ENCODE data around the gene TINAGL1. TPM values are rescaled to one million over a fixed set of nuclear protein-coding genes. Genes with fewer than 3 reads are reported as not detected.
"Not testable (repeated sequence)": the region's sequence is repeated elsewhere in the genome, so short reads cannot be mapped to it uniquely, and the experiment has no call there.

TINAGL1 gene
- total RNA-seq, 1 donor from 2014 or later, result 27.2 TPM

DNA sequence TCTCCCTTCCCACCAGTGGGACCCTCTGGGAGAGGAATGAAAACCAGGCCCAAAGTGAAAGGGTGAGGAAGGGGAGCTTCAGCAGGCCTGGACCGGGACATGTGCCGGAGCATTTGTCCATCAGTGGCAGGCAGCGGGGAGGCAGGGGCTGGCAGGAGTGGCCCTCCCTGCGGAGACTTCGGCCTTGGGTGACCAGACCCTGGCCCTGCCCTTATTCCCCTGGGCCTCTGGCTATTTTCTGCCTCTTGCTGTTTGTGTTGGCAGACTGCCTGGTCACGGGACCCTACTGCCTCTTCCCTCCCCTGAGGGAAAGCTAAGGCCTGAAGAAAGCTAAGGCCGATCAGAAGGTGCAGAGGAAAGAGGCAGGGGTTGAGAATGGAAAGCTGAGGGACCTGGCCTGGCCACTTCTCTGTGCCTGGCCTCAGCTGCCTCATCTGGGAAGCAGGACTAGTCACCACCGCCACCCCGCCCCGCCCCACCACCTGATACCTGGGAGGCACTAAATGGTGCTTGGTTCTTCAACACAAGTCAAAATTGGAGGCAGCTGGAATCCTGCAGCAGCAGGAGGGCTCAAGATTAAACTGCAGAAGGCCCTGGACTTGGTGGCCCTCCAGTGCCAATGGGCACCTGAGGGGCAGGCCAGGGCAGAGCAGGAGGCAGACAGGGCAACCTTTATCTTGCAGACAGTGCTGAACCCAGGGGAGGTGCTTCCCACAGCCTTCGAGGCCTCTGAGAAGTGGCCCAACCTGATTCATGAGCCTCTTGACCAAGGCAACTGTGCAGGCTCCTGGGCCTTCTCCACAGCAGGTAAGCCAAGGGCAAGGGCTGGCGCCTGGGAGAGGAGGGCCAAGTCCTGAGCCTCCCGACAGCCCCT, 7.9 kb downstream of the TINAGL1 start:
- Mint-ChIP-seq H3K27me3 (peaks cover 9% of the 10 kb centered on the region), H3K9me3 (no peaks in the 10 kb centered on the region), H3K36me3 (no peaks in the 10 kb centered on the region), H3K4me1 (ENCODE audit: unreplicated experiment) (peaks cover 21% of the 10 kb centered on the region), H3K27ac (peak overlapping the region; percentile 31), H3K4me3 (no peak overlapping the region)
- TF ChIP-seq, protein P1, sequence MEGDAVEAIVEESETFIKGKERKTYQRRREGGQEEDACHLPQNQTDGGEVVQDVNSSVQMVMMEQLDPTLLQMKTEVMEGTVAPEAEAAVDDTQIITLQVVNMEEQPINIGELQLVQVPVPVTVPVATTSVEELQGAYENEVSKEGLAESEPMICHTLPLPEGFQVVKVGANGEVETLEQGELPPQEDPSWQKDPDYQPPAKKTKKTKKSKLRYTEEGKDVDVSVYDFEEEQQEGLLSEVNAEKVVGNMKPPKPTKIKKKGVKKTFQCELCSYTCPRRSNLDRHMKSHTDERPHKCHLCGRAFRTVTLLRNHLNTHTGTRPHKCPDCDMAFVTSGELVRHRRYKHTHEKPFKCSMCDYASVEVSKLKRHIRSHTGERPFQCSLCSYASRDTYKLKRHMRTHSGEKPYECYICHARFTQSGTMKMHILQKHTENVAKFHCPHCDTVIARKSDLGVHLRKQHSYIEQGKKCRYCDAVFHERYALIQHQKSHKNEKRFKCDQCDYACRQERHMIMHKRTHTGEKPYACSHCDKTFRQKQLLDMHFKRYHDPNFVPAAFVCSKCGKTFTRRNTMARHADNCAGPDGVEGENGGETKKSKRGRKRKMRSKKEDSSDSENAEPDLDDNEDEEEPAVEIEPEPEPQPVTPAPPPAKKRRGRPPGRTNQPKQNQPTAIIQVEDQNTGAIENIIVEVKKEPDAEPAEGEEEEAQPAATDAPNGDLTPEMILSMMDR (conservative IDR thresholded peaks at IDR 0.05), result no peak
- DNase-seq (ENCODE audit: extremely low spot score, unreplicated experiment), result peak; percentile 60

- TF ChIP-seq, protein P1 (conservative IDR thresholded peaks at IDR 0.05), result no peak
- H3K4me3 Mint-ChIP-seq, result no peak overlapping the region
- H3K27me3 Mint-ChIP-seq, result peaks cover 12% of the 10 kb centered on the region
- H3K27ac Mint-ChIP-seq, result no peak overlapping the region
- peaks cover 23% of the 10 kb centered on the region for H3K4me1 Mint-ChIP-seq (ENCODE audit: unreplicated experiment)
- H3K9me3 Mint-ChIP-seq, result no peaks in the 10 kb centered on the region
- DNase-seq (ENCODE audit: extremely low spot score, unreplicated experiment), result peak; percentile 61
- H3K36me3 Mint-ChIP-seq, result no peaks in the 10 kb centered on the region
These were observed 8.8 kb downstream of the TINAGL1 start for GRCh38 chr1:31584869-31585735.

- H3K9me3 Mint-ChIP-seq, result no peaks in the 10 kb centered on the region
- no peak overlapping the region for H3K4me3 Mint-ChIP-seq
- peaks cover 19% of the 10 kb centered on the region for H3K4me1 Mint-ChIP-seq (ENCODE audit: unreplicated experiment)
- TF ChIP-seq, protein P1 (conservative IDR thresholded peaks at IDR 0.05), result no peak
- peak; percentile 34 for DNase-seq (ENCODE audit: extremely low spot score, unreplicated experiment)
- H3K27me3 Mint-ChIP-seq, result peaks cover 18% of the 10 kb centered on the region
- H3K27ac Mint-ChIP-seq, result no peak overlapping the region
- H3K36me3 Mint-ChIP-seq, result no peaks in the 10 kb centered on the region
These were observed 9.5 kb downstream of the TINAGL1 start for GRCh38 chr1:31585736-31586365.

DNA sequence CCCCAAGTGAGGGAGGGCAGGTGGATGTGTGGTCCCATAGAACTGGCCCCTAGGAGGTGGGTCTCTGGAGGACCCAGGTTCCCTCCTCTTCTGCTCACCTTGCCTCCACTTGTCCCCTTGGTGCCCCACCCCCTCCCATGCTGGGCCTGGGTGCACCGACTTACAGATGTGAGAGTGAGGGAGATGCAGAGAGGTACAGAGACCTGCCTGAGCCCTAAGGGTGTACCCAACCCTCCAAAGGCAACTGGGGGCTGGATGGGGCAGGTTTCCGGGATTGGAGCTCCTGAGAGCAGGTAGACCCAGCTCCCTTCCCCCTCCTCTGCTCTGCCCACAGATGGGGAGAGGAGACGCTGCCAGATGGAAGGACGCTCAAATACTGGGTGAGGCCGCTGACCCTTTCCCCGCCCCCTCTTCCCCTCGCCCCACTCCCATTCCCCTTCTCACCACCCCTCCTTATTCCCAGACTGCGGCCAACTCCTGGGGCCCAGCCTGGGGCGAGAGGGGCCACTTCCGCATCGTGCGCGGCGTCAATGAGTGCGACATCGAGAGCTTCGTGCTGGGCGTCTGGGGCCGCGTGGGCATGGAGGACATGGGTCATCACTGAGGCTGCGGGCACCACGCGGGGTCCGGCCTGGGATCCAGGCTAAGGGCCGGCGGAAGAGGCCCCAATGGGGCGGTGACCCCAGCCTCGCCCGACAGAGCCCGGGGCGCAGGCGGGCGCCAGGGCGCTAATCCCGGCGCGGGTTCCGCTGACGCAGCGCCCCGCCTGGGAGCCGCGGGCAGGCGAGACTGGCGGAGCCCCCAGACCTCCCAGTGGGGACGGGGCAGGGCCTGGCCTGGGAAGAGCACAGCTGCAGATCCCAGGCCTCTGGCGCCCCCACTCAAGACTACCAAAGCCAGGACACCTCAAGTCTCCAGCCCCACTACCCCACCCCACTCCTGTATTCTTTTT, 10.3 kb downstream of the TINAGL1 start:
- TF ChIP-seq, protein P1 (conservative IDR thresholded peaks at IDR 0.05), result no peak
- Mint-ChIP-seq H3K27me3 (peaks cover 26% of the 10 kb centered on the region), H3K36me3 (no peaks in the 10 kb centered on the region), H3K4me1 (ENCODE audit: unreplicated experiment) (peaks cover 21% of the 10 kb centered on the region), H3K27ac (no peak overlapping the region), H3K9me3 (no peaks in the 10 kb centered on the region), H3K4me3 (no peak overlapping the region)
- DNase-seq (ENCODE audit: extremely low spot score, unreplicated experiment), result peak; percentile 64

GRCh38 chr1:31587328-31587699, 11.0 kb downstream of the TINAGL1 start:
- not testable (repeated sequence) for H3K9me3 Mint-ChIP-seq, H3K36me3 Mint-ChIP-seq, H3K27ac Mint-ChIP-seq, H3K4me3 Mint-ChIP-seq
- Mint-ChIP-seq H3K4me1 (ENCODE audit: unreplicated experiment) (peaks cover 19% of the 10 kb centered on the region), H3K27me3 (peaks cover 32% of the 10 kb centered on the region)
- peak; percentile 42 for DNase-seq (ENCODE audit: extremely low spot score, unreplicated experiment)

All from type B pancreatic cell (in vitro differentiated cells).